ENCODE results near the gene PKD1L1.
"Not testable (repeated sequence)": the region's sequence is repeated elsewhere in the genome, so short reads cannot be mapped to it uniquely, and the experiment has no call there.

PKD1L1 gene

DNA sequence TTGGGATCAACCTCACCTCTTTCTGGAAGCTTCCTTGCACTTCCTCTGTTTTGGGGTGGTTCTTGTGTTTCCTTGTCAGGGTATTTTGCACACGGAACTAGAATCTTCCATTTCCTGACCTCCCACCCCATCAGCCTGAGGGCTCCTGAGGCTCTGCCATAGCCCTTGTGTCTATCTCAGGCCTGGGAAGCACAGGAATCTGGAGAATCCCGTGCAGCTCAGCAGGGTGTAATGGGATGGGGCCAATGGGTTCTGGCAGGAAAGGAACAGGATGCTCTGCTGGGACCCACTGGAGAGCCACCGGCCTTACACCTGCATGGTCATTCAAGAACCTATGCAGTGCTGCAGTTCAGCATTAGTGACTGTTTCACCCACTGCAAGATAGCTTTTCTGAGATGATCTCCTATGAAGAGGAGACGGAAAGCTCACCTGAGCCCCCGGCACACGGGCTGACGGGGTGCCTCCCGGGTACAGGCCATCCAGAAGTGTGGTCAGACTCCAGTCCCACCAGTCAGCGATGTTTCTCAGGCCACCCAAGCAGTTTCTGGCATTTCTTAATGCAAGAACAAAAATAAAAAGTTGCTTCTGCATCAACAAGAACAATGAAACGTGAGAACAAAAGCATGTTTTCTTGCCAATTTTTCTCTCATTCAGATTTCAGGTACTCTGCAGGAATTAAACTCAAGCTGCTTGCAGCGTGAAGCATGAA lies 133.2 kb downstream of the PKD1L1 start:
- DNase-seq = no peak

DNA sequence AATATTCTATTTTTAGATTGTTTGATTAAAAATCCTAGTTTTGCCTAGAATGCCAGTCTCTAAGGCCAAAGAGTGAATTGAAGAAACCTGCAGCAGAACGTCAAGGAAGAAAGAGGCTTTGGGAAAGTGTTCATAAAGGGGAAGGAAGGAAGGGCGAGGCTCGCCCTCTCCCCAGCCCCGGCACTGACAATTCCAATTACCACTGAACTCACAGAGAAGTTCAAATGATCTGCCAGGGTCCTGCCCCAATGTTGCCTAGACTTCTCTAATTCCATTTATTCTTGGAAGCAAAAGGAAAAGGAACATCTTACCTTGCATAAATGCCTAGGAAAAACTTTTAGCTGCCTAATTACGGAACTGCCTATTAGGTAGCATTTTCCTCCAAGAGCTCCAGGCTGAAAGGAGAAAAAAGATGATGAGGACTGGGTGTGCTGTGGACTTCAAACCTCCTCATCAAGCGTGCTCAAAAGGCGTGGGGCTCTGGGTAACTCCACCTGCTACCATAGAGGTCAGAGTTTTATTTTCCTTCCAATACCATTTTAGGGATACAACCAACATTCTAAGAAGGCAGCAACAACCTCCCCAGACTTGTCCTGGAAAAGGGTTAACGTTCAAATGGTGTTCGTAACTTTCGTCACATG lies 134.5 kb downstream of the PKD1L1 start:
- no peak for DNase-seq

GRCh38 chr7:47812429-47813136 lies 135.7 kb downstream of the PKD1L1 start:
- no peak for DNase-seq

DNA sequence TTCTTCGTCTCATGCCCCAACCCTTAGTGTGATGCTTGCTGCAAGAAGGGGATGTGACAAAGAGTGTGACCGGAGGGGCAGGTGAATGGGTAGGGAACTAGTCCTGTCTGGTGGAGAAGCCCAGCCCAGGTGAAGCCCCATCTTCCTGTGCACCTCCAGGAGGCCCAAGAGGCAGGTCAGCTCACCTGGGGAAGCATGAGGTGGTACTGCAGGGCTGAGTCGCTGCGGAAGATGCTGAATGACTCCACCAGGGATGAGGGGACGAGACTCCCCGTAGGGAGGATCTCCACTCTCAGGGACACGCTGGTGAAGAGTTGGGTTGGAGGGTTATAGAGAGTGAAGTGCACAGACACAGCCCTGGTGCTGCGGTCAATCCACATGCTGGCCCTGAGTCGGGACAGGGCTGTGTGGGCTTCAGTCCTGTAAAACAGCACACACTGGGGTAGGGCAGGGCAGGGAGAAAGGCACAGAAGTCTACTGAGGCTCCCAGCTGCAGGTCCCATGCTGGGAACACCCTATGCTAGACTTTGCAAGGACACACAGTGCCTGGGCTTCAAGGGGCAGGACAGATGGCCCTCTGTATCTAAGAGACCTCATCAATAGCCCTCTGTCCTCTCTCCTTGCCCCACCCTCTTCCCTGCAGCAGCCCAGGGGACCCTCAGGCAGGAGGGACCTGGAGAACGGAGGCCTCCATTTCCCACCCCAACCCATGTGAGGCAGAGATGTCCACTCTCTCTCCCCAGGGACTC lies 136.5 kb downstream of the PKD1L1 start:
- no peak for DNase-seq

DNA sequence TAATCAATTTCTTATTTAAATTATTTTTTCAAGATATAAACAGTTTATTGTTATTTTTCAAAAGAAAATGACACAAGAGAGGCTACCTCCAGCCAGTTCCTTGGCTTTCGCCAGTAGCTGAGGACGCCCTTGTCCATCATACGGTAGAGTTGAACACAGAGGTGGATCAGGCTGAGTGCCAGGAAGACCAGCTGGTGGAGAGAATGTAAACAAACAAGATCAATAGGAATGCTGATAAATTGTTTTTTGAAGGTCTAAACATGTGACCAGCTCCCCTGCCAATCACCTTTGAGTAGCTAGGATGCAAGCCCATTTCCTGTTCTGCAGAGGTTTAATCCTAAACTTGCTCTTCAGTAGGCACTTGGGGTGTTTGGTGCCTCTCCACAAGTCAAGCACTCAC lies 138.9 kb downstream of the PKD1L1 start:
- DNase-seq = no peak

DNA sequence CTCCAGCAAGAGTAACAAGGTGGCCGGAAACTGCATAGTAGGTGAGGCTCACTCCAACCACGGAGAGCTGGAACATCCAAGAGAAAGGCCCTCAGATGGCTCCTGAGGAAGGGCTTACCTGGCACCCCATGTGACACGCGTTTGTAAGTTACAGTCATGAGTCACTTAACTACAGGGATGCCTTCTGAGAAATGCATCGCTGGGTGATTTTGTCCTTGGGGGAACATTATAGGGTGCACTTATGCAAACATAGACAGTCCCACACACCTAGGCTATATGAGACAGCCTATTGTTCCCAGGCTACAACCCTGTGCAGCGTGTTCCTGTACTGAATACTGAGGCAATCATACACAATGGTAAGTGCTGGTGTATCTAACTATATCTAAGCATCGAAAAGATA lies 139.9 kb downstream of the PKD1L1 start:
- DNase-seq = no peak

- DNase-seq = no peak
Measured at GRCh38 chr7:47807756-47808155, 140.5 kb downstream of the PKD1L1 start.

DNA sequence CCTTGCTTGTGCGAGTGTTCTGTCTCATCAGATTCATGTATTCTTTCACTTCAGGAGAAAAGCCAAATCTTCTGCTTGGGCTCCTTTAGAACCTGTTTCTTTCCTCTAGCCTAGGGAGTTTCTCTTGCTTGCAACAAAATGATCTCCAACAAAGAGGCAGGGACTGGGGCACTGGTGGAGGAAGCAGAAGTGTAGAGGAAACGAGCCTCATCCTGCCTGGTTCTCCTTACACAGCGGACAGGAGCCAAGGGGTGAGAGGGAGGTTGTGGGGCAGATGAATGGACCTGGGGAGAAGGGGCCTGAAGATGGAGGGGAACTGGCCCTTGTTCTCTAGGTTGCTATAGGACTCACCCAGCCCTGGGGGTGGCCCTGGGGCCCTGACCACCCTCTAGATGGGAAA lies 141.1 kb downstream of the PKD1L1 start:
- no peak for DNase-seq

DNA sequence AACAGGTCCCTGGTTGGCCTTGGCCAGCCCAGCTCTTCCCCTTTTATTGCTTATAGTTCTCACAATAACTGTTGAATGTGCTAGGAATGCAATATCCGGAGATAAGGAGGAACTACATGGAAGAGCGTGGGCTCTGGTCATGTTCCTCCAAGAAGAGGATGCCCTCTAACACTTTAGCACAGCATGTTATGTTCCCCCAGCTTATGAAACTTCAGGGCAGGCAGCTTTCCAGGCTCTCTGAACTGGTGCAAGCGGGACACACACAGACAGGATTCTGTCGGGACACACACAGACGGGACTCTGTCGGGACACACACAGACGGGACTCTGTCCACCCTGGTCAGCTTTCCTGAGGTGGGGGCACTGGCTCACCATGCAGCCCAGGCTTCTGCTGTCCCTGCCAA lies 141.6 kb downstream of the PKD1L1 start:
- DNase-seq = no peak

GRCh38 chr7:47804767-47805545 lies 143.3 kb downstream of the PKD1L1 start:
- DNase-seq = no peak

- no peak for DNase-seq
Measured at GRCh38 chr7:47803846-47804245, 144.4 kb downstream of the PKD1L1 start.

DNA sequence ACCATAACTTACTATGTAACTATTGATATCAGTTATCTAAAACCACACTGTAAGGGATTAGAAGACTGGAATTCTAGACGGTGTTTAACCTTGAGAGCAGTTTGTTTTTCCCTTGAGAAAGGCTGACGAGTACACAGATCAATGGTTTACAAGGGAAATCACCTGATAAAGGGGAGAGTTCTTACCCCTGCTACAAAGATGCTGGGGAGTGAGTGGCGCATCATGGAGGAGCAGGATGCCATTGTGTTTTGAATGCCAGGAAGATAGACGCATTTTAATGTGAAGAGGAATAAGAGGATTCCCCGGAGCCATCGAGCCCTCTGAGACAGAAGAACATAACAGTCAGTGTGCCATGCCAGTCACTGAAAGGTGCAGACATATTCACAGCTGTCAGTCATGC lies 145.2 kb downstream of the PKD1L1 start:
- no peak for DNase-seq

DNA sequence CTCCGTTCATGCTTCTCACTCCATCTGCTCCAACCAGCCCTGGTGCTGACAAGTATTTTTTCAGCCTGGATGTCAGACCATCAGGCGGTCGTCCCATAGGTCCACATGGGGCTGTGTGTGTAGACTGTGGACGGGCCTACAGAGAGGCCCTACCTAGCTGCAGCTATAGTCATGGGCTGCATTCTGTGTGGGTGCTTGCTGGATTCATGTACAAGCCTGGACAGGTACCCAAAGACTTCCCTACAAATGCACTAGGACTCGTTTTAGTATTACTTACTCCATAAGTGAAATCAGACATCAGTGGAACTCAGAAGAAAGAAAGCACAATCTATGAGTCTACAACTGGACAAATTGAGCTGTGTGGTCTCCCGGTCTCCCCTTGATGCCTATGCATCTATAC lies 146.8 kb downstream of the PKD1L1 start:
- DNase-seq = no peak

- DNase-seq = no peak
Measured at GRCh38 chr7:47799524-47799923, 148.7 kb downstream of the PKD1L1 start.

DNA sequence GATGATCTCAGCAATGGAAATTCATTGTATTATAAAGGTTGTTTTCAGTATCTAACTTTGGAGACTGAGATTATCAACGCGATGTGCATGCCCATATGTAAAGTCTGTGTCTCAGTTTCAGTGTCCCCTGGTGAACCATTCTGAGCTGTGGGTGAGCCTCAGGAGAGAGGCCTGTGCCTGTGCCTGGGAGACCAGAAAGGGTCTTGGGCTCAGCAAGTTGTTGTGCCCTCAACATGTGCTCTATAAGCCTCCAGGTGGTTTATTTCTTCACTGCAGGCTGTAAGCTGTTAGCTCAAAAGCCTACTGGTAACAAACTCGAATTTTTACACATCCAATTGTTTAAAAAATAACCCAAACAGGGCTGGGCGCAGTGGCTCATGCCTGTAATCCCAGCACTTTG lies 151.9 kb downstream of the PKD1L1 start:
- no peak for DNase-seq

DNA sequence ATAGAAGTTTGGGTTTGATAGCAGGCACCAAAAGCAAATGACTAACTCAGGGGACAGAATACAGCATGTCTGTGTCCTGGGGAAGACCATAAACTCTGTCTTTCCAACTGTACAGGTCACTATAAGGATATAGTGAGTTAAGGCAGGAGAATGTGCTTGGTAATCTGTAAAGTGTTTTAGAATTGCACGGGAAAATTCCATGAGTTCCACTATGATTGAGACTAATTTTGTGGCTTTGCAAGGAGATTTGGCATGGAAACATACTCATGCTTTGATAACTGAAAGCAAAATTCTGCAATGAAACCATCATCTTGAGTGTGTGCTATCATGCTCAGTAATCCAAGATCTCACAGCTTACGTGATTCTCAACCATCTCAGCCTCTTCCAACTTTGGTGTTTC lies 152.6 kb downstream of the PKD1L1 start:
- no peak for DNase-seq

DNA sequence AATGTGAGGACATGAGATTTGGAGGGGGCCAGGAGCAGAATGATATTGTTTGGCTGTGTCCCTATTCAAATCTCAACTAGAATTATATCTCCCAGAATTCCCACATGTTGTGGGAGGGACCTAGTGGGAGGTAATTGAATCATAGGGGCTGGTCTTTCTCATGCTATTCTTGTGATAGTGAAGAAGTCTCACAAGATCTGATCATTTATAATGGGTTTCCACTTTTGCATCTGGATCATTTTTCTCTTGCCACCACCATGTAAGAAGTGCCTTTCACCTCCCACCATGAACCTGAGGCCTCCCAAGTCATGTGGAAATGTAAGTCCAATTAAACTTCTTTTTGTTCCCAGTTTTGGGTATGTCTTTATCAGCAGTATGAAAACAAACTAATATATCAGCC lies 153.1 kb downstream of the PKD1L1 start:
- DNase-seq = not testable (repeated sequence)

DNA sequence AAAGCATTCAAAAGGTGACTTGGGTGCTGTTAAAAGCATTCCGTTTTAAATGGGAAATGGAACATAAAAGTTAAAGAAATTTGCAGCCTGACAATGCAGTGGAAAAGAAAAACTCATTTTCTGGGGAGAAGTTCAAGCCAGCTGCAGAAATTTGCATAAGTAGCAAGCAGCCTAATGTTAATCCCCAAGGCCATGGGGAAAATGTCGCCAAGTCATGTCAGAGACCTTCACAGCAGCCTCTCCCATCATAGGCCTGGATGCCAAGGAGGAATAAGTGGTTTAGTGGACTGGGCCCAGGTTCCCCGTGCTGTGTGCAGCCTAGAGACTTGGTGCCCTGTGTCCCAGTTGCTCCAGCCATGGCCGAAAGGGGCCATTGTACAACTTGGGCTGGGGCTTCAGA lies 154.2 kb downstream of the PKD1L1 start:
- DNase-seq = no peak

GRCh38 chr7:47793186-47793585 lies 155.1 kb downstream of the PKD1L1 start:
- not testable (repeated sequence) for DNase-seq

DNA sequence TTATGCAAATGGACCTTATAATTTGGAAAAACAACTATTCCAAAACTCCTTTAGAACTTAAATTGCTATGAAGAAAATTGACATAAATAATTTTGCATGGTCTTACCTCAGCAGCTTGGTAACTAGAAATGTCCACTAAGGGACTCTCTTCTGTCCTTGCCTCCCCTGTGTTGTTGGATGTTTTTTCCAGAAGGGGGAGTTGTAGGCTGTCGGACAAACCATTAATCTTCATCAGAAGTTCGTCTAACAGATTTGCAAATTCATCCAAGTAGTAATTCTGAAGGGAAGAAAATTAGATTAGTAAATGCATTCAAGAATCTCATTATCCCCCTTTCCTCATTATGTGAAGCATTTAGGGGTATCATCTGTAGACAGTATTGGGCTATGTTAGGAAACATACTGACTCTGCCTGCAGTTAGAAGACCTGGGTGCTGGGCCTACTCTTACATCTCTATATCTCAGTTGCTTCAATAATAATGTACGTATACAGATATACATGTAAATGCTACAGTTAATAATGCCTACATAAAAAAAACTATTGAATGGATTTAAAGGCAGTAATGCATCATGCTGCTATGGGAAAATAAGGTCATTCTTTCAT lies 155.6 kb downstream of the PKD1L1 start:
- no peak for DNase-seq

- no peak for DNase-seq
Measured at GRCh38 chr7:47791682-47792081, 156.6 kb downstream of the PKD1L1 start.

- no peak for DNase-seq
Measured at GRCh38 chr7:47788083-47788482, 160.2 kb downstream of the PKD1L1 start.

All from activated CD4-positive, CD25-positive, alpha-beta regulatory T cell (primary cell).